Panc1 (cell line): ENCODE results near the gene HMGN3.

ENCODE experiments used
- CTCF ChIP-seq: fragments of 450-650 bp; IDR thresholded peaks from 2 replicates; pipeline ENCODE4 v1.5.1; 2017; ENCODE audit warnings: mild to moderate bottlenecking
- POLR2AphosphoS5 ChIP-seq: IDR thresholded peaks from 2 replicates; pipeline ENCODE4 v1.6.1; 2012; ENCODE audit warnings: mild to moderate bottlenecking, low read depth, low read length, moderate library complexity
- REST ChIP-seq, 2 experiments: IDR thresholded peaks; 2 replicates each; pipeline ENCODE4 v1.6.1; 2011 to 2012; ENCODE audit warnings: low read depth in 2 of 2, control low read depth in 1 of 2, low read length in 1 of 2, mild to moderate bottlenecking in 1 of 2, moderate library complexity in 1 of 2; ENCODE audit not compliant: insufficient read depth in 1 of 2
- SIN3A ChIP-seq: IDR thresholded peaks from 2 replicates; pipeline ENCODE4 v1.6.1; 2012; ENCODE audit warnings: low read depth, mild to moderate bottlenecking, low read length, moderate library complexity, borderline replicate concordance; ENCODE audit not compliant: insufficient read depth
- TCF7L2 ChIP-seq: IDR thresholded peaks from 2 replicates; pipeline ENCODE4 v1.6.1; 2011; ENCODE audit warnings: mild to moderate bottlenecking, low read depth, low read length, inconsistent platforms

- TF ChIP-seq CTCF (no peak), REST (IDR thresholded peaks at IDR 0.05; ENCODE audit: insufficient read depth in 1 of 2, low read depth in 2 of 2, low read length in 1 of 2) (no peak), POLR2AphosphoS5 (no peak), SIN3A (no peak), TCF7L2 (no peak)
Observed at GRCh38 chr6:79212859-79213258, 21.6 kb downstream of the HMGN3 start.
